ENCODE measurements around the gene SSU72.
"Not testable (repeated sequence)": the region's sequence is repeated elsewhere in the genome, so short reads cannot be mapped to it uniquely, and the experiment has no call there.

Gene SSU72

GRCh38 chr1:1594602-1595260 lies 20.1 kb upstream of the SSU72 start:
- DNase-seq: no peak

- no peak for DNase-seq
Measured at GRCh38 chr1:1593834-1594601, 19.4 kb upstream of the SSU72 start.

- no peak for DNase-seq
Measured at GRCh38 chr1:1591452-1591851, 16.8 kb upstream of the SSU72 start.

GRCh38 chr1:1583347-1584010 lies 8.8 kb upstream of the SSU72 start:
- no peak for DNase-seq

DNA sequence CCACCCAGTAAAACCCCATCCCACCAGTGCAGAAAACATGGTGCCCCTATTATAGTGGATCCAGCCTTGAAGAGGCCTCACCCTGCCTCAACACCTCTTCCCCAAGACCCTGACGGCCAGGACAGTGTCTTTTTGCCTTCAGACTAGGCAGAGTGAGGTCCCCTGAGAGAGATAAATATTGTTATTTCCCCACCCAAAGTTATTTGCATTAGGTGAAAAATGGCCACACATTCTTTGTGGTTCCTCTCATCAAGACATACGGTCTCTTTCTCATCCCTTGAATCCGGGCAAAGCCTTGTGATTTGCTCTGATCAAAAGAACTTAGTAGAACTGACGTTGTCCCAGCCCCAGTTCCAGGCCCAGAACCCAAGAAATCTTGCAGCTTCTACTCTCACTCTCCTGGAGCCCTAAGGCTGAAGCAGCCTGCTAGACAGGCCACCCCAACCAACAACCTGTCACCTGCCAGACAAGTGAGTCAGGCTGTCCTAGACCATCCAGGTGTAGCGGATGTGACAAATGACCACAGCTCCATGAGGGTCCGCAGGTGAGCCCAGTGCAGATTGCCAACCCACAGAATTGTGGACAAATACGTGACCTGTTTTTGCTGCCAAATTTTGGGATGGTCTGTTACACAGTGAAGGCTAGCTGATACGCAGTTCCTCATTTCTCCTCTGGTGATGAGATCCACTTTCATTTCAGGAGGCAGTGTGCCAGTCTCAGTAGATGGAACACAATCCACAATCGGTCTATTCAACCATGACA lies 8.1 kb upstream of the SSU72 start:
- no peak for DNase-seq

DNA sequence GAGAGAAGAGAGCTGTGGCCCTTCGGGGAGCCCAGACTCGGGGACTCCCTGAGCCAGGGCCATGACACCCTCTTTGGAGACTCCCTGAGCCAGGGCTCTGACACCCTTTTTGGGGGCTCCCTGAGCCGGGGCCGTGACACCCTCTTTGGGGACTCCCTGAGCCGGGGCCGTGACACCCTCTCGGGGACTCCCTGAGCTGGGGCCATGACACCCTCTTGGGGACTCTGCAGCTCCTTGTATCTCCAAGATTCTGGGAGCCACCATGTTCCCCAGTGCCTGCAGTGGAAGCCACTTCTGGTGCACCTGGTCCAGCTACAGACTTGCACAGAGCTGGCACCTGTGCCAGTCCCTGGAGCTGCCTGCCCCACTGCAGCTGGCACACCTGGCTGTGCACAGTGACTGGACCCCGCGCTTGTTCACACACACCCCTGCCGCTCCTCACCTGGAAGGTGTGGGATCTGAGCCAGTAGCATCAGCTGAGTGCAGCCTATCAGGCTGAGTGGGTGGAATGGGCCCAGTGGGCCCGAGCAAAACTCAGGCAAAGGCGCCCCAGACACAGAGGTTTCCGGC lies 3.8 kb upstream of the SSU72 start:
- DNase-seq: no peak

DNA sequence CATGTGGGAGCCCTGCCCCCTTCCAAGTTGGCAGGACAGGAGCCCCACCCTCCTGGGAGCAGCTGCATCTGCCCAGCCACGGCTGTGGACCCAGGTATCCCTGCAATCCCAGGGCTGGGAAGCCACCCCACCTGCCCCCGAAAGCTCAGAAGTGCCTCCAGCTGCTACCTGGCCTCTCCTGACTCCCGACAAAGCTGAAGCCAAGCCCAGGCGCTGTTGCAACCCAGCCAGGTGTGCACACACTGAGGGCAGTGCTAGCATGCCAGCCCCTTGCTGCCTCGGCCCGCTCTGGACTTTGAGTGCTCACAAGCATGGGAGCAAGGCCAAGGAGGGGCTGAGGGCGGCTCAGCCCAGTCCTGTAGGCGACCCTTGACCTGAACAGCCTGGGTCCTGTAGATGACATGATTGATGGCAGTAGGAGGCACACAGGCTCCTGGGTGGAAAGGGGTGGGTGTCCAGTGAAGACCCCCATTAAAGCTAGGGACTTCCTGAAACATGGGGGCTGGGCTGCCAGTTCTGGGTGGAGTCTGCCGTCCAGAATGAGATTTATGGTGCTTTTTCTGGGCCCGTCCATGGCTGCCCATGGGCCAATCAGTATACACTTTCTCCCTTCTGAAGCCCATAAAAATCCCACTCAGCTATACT lies 2.8 kb upstream of the SSU72 start:
- DNase-seq: no peak

GRCh38 chr1:1573843-1574720 lies 581 bp downstream of the SSU72 start:
- peak; percentile 67 for DNase-seq

DNA sequence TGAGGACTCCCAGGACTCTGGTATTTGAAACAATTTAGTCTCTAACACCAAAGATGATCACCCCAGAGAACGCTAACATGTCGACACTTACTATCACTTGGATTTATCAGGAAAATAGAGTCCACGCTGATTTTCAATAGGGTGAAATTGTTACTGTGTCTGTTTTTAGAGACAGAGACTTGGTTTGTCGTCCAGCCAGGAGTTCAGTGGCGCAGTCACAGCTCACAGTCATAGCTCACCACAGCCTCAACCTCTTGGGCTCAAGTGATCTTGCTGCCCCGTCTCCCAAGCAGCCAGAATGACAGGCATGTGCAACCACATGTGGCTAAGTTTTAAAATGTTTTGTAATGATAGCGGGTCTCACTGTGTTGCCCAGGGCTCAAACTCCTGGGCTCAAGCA lies 5.3 kb downstream of the SSU72 start:
- no peak for DNase-seq

GRCh38 chr1:1567891-1568291 lies 6.8 kb downstream of the SSU72 start:
- no peak for DNase-seq

GRCh38 chr1:1567152-1567875 lies 7.3 kb downstream of the SSU72 start:
- no peak for DNase-seq

- no peak for DNase-seq
Measured at GRCh38 chr1:1565340-1565739, 9.3 kb downstream of the SSU72 start.

DNA sequence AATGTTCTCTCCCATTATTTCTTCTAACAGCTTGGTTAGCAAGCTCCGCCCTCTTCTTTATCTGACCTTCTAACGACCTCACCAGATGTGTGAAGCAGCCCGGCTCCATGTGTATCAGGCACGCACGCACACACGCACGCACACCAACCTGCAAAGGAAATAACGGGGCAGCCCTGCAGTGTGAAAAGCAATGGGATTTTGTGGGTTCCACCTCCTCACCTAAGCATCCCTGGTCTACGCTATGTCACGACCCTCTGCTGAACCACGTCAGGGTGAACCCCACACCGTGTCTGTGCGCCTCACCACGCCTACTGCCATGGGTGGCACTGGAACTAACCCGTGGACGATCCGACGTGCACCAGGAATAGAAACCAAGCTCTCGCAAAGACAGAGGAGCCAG lies 10.4 kb downstream of the SSU72 start:
- no peak for DNase-seq

DNA sequence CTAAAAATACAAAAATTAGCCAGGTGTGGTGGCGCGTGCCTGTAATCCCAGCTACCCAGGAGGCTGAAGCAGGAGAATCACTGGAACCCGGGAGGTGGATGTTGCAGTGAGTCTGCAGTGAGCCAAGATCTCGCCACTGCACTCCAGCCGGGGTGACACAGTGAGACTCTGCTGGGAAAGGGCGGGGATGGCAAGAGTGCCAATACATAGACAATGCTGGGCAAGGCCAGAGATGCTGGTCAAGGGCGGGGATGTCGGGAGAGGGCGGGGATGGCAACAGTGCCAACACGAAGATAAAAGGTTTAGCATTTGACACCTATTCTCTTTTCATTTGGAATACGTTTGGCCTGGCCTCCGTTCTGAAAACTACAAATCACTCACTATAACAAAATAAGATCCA lies 11.0 kb downstream of the SSU72 start:
- no peak for DNase-seq

DNA sequence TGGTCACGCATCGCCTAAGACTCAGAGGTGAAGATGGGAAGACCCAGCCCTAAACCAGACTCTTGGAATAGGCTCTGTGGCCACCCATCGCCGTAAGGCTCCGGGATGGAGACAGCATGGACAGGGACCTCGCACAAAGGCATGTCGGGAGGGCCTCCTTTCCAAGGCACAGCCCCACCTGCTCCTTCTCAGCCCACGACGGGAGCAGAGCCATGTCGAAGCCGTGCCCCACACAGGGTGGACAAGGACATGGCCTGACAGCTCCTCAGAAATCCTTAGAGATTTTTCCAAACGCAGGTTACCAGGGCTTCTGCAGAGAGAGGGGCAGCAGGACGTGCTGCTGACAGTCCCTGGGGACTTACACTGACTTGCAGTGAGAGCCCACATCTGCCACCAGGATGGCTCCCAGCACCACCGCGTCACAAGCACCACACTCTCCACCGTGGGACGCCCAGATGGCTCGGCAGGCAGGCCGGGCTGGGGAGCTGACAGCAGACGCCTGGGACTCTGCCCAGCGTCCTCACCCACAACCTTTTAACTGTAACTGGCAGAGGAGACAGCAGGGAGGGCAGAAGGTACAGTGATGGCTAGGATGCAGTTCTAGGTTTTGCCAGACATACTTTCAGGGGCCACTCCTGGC lies 12.0 kb downstream of the SSU72 start:
- no peak for DNase-seq

DNA sequence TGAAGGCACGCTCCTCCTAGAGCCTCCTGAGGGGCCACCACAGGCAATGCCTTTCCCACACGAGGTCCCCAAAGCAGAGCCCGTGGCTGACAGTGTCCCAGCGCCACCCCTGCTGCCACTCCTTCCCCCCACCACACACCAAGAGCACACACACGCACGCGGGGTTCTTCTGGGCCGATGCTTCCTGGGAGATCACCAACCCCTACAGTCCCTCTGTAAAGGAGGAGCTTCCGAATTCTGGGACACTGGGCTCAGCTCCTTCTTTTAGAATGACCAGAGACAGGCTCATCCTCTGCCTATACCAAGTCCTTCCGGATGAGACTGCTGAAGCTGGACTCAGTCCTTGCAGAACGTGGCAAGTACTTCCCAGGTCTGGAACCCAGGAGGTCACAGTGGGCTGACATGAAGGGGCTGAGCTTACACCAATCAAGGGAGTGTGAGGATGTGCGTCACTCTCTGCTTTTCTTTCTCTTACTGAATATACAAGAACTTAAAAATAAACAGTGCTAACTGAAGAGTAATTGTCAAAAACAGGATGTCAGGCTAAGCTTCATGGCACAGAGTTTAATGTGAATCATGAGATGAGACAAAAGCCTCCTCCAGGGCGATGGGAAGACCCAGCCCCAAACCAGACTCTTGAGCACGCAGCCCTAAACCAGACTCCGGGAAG lies 12.7 kb downstream of the SSU72 start:
- no peak for DNase-seq

GRCh38 chr1:1560178-1560577 lies 14.5 kb downstream of the SSU72 start:
- DNase-seq: no peak

DNA sequence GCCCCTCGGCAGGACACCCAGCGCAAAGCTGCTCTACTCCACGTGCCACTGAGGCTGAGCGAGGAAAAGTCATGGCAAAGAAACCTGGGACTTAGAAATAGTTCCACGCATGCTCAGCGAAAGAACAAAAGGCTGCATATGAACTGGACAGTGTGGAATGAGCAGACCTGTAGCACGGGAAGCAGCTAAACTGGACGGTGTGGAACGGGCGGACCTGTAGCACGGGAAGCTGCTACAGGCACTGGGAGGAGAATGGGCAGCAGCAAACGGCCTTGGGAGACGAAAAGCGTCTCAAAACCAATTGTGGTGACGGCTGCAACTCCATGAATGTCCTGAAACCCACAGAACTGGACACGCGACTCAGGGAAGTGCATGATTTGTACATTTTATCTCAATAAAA lies 15.6 kb downstream of the SSU72 start:
- DNase-seq: no peak

- no peak for DNase-seq
Measured at GRCh38 chr1:1558591-1558990, 16.1 kb downstream of the SSU72 start.

DNA sequence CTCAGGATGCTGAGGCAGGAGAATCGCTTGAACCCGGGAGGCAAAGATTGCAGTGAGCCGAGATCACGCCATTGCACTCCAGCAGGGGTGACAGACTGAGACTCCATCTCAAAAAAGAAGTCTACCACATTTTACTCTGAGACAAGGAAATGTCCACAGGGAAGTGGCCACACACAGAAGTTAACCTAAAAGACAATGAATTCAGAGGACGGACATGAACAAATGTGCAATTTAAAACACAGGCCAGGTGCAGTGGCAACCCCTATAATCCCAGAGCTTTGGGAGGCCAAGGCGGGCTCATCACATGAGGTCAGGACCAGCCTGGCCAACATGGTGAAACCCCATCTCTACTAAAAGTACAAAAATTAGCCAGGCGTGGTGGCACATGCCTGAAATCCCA lies 17.0 kb downstream of the SSU72 start:
- DNase-seq: not testable (repeated sequence)

Data from stimulated activated naive CD4-positive, alpha-beta T cell treated with Interleukin-2 at 50 U/mL for 16 hours (primary cell).